Endothelial cell of umbilical vein (primary cell): ENCODE measurements around the gene EXD2.

Experiments
- CTCF ChIP-seq, 2 donors: IDR thresholded peaks; 1 replicate in 1 of 2; 2 replicates in 1 of 2; pipeline ENCODE4 v1.5.1; 2011; ENCODE audit warnings: low read length in 2 of 2, mild to moderate bottlenecking in 2 of 2, moderate library complexity in 2 of 2, control low read depth in 1 of 2, inconsistent platforms in 1 of 2, low read depth in 1 of 2; ENCODE audit not compliant: insufficient read depth in 1 of 2; ENCODE audit errors: extremely low read depth in 1 of 2
- EZH2 ChIP-seq: IDR thresholded peaks from 2 replicates; pipeline ENCODE4 v1.6.1; 2012; ENCODE audit warnings: borderline replicate concordance, low read depth, mild to moderate bottlenecking, moderate library complexity, low read length, inconsistent platforms; ENCODE audit not compliant: severe bottlenecking
- MAX ChIP-seq: IDR thresholded peaks from 2 replicates; pipeline ENCODE4 v1.6.1; 2011; ENCODE audit not compliant: insufficient read depth, insufficient read length
- POLR2A ChIP-seq: IDR thresholded peaks from 2 replicates; pipeline ENCODE4 v1.6.1; 2012; ENCODE audit warnings: low read depth, mild to moderate bottlenecking, control low read depth, low read length
- POLR2AphosphoS5 ChIP-seq: IDR thresholded peaks from 2 replicates; pipeline ENCODE4 v1.6.1; 2012; ENCODE audit warnings: low read depth, mild to moderate bottlenecking, control low read depth, low read length, moderate library complexity; ENCODE audit not compliant: insufficient read depth

- TF ChIP-seq POLR2A (no peak), CTCF (IDR thresholded peaks at IDR 0.05; ENCODE audit: extremely low read depth in 1 of 2, insufficient read depth in 1 of 2, low read depth in 1 of 2, low read length in 2 of 2) (no peak), EZH2 (no peak), MAX (no peak), POLR2AphosphoS5 (no peak)
Measured at GRCh38 chr14:69291396-69291795, 100.1 kb downstream of the EXD2 start.
